ENCODE results near the gene BTBD17.
"Not testable (repeated sequence)": the region's sequence is repeated elsewhere in the genome, so short reads cannot be mapped to it uniquely, and the experiment has no call there.

BTBD17 gene

DNA sequence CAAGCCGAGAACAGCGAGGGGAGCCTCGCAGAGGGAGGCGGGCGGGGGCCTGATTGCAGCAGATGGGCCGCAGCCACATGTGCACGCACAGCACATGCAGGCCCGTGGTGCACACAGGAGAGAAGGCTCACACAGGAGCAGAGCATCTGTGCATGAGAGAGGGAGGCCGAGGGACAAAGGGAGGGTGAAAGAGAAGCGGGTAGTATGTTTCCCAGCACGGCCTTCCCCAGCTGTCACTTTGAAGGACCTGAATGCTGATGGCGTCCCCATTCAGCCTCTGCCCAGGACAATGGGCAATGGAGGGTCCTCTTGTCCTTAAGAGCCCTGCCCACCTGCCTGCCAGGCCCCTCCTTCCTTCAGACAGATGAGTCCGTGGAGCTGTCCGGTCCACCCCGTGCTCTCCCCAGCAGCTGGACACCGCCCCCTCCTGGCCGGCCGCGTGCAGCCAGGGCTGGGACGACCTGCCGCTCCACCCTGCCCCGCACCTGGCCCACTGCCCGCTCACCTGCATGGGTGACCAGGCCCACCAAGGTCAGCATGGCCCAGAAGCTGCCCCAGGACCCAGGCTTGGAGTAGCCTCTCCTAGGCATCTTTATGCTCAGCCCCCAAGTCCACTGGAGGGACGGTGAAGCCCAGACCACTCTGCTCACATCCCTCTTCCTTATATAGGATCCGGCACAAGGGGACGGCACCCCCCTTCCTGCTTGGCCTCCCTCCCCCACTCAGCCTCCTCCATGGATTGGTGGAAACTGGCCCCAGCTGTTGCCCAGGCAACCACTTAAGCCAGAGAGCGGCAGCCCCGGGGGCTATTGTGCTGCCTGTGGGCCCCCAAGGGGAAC is at the start of gene BTBD17:
Gene BTBD17 (minus strand): TSS at position 639 of the 839 bp plus-strand sequence. CDS start 49 bp downstream, at position 590.
- DNase-seq (peak; percentile 66), ATAC-seq (peak; percentile 34)

DNA sequence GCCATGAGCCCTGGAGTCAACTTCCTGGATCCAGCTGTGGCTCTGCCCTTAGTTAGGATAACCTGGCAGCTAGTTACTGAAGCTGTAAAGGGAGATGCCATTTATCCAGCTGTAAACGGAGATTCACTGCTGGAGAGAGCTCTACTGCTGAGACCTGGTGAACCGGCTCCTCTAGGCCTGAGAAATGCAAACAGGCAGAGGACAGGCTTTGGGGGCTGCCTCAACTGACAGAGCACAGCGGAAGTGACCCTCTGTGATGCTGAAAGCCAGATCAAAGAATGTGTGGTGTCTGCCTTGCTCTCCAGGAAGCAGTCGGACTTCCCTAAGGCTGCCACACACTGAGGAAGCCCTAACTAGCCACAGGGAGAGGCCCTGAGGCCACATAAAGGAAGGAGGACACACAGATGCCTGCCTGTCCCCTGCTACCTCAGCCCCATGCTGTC is 48.4 kb upstream of the BTBD17 start:
- no peak for DNase-seq
- ATAC-seq = no peak

GRCh38 chr17:74408815-74409214 is 47.1 kb upstream of the BTBD17 start:
- ATAC-seq = no peak

GRCh38 chr17:74408262-74408661 is 46.6 kb upstream of the BTBD17 start:
- DNase-seq (no peak), ATAC-seq (no peak)

More at GRCh38 chr17:74408815-74409214, 47.1 kb upstream of the BTBD17 start:
- DNase-seq = no peak

DNA sequence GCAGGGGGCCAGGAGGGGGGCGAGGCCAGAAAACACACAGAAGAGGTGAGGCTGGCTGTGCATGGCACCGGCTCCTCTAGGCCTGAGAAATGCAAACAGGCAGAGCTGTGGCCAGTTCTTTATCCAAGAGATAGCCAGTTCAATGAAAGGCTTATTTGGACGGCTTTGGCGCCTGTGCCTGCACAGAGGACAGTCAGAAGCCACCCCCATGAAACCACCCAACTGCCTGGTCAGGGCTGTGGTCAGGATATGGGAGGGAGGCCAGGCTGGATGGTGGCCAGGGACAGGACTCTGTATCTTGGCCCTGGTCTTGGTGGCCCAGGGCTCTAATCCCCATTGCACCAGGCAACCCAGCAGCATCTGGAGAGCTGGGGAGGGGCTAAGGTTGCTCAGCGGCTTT is 45.7 kb upstream of the BTBD17 start:
- DNase-seq (no peak), ATAC-seq (no peak)

DNA sequence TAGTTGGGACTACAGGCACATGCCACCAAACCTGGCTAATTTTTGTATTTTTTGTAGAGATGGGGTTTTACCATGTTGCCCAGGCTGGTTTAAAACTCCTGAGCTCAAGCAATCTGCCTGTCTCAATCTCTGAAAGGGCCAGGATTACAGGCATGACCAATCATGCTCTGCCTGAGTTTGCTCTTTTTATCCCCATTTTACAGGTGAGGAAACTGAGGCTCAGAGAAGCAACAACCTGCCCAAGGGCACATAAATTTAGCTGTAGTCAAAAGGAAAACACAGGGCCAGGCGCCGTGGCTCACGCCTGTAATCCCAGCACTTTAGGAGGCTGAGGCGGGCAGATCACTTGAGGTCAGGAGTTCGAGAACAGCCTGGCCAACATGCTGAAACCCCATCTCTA is 43.6 kb upstream of the BTBD17 start:
- DNase-seq, ATAC-seq: not testable (repeated sequence)

DNA sequence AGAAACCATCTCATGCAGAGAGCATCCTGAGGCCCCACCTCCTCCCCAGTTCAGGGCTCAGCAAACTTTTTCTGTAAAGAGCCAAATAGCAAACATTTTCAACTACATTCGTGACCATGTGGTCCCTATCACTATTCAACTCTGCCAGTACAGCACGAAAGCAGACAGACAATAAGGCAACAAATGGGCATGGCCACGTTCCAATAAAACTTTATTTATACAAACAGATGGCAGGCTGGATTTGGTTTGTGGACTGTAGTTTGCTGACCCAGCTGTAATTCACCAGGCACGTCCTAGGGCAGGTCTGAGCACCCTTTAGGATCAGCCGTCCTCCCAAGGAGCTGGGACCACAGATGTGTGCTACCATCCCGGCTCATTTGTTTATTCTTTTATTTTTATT is 43.1 kb upstream of the BTBD17 start:
- ATAC-seq = no peak
- no peak for DNase-seq

DNA sequence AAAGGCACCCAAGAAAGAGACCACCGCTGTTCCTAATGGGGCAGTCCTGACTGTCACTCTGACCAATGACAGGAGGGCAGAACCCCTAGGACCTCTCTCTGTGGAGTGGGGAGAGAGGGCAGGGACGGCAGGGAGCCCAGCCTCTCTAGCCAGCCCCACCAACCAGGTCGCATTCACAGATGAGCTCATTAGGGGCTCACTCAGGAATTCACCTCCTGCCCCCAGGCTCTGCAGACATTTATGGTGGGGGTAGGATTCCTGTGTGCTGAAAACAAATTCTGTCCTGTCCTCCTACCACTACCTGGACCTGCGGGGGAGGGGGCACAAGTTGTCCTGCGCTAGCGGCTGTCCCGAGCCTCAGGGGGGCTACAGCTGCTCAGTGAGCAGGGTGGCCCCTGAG is 42.5 kb upstream of the BTBD17 start:
- DNase-seq = no peak
- ATAC-seq = no peak

DNA sequence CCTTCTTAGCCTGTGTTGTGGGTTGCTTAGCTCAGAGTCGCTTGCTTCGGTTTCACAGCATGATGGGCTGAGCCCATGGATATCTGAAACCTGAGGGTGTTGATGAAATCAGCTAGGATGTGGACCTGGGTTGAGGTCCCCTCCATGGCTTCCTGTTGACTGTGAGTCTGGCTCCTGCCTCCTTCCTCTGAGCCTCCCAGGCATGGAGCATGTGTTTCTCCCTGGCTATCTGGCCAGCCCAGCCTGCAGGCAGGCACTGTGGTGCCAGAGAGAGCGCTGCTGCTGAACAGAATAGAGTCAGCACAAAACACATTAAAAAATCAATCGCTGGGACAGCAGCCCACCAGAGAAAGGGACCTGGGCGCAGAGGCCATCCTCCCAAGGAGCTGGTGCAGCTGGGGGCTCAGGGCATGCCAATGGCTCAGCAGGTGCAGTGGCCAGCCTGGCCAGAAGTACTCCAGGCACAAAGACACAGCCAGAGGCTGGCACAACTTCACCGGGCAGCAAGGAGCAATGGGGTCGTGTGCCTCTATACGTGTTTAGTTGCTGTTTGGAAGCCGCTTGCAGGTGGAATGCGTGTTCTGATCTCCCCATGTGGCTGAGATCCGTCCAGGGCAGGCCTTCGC is 42.0 kb upstream of the BTBD17 start:
- no peak for ATAC-seq
- no peak for DNase-seq

DNA sequence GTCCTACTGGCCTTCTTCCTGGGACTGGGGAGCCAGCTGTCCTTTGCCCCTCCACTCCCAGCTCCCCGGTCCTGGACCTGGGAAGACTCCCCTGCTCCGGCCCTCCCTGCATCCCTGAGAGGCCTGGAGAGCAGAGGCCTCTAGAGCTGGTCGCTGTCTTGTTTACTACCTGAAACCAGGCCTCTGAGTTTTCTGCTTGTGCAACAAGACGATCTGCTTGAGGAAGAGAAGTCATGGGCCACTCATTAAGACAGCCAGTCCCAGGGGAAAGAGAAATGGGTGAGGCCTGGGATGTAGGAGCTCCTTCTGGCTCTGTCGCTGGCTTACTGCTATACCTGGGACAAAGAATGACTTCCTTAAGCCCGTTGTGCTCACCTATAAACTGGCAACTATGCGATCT is 40.4 kb upstream of the BTBD17 start:
- DNase-seq (no peak), ATAC-seq (no peak)

DNA sequence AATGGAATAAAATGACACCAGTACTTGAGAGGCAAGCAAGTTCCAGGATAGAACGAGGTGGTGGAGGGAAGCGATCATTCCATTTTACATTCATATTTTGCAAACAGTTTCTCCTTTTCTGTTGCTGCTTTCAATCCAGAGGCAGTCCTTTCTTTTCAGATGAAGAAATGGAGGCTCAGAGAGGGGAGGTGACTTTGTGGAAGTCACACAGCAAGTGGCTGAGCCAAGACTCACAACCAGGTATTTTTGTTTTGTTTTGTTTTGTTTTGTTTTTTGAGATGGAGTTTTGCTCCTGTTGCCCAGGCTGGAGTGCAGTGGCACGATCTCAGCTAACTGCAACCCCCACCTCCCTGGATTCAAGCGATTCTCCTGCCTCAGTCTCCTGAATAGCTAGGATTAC is 34.9 kb upstream of the BTBD17 start:
- ATAC-seq (no peak), DNase-seq (no peak)

DNA sequence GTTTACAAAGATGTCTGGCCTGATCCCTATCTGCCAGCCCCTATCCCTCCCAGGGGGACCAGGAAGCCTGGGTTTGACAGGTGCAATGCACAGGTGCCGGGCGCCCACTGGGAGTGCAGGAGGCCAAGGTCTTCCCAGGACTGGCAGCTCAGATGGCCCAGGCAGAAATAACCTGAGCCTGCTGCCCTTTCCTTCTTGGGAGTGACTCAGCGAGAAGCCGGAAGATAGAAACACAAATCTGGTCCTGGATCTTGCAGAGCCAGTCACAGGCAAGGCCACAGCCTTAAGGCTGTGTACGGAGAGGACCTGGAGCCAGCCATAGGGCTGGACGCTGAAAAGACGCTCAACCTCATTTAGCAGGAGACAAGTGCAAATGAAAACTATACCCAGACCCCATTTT is 33.3 kb upstream of the BTBD17 start:
- ATAC-seq (no peak), DNase-seq (no peak)

- DNase-seq (no peak), ATAC-seq (no peak)
Measured at GRCh38 chr17:74394275-74394950, 32.7 kb upstream of the BTBD17 start.

GRCh38 chr17:74393346-74393942 is 31.8 kb upstream of the BTBD17 start:
- ATAC-seq = no peak
- no peak for DNase-seq

DNA sequence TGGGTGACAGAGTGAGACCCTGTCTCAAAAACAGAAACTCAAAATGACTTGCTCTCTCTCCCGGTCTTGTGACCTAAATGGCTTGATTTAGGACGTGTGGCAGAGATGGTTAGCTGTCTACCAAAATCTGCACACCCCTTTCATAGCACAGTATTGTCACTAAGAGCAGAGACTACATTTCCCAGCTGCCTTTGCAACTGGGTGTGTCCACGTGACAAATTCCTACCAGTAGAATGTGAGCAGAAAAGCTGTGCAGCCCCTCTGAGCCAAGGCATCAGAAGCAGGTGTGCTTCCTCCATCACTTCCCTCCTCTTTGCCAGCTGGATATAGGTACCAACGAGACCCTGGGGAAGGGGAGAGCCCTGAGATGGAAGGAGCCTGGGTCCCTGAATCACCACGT is 31.2 kb upstream of the BTBD17 start:
- DNase-seq (no peak), ATAC-seq (no peak)

DNA sequence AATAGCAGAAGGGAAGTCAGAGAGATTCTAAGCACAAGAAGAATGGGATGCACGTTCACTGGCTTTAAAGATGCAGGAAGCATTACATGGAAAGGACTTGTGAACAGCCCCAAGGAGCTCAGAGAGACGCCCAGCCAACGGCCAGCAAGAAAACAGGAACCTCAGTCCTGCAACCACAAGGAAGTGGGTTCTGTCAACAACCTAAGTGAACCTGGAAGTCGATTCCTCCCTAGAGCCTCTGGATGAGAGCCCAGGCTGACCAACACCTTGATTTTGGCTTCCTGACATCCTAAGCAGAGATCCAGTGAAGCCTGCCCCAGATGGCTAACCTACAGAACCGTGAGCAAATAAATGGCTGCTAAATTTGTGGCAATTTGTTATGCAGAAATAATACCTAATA is 30.1 kb upstream of the BTBD17 start:
- DNase-seq (no peak), ATAC-seq (no peak)

DNA sequence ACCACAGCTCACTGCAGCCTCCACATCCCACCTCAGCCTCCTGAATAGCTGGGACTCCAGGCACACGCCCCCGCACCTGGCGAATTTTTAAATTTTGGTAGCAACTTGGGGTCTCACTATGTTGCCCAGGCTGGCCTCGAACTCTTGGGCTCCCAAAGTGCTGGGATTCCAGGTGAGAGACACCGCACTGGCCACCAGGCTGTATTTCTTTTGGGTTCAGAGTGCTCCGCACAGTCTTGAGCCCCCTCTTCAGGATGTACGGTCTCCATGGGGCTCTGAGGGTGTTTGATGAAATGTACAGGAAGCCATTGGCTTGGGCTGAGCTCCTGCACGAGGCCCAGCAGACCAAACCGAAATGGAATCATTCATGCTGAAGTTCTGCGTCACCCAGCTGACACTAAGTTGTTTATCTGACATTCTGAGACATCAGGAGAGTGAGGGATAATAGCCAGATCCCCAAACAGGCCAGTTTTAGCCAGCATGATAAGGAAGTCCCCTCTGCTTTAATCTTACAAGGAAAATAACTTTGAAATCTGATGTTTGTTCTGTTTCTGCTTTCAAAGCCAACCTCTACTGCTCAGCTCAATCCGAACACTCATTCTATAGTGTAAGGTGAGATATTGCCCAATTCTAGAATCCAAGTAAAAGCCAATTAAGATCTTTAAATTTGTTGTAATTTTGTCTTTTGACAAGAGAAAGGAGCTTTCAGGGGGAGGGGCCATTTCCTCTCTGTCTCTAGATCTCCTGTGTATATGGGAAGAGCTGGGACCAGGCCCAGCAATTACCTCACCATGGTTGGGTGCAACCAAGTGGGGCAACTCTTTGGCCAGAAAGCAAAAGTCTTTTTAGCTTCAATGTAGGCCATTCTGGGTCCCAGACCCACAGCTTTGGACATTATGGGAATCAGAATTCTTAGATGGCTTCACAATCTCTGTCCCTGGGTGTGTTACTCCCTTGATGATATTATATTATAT is 29.3 kb upstream of the BTBD17 start:
- no peak for DNase-seq

GRCh38 chr17:74389937-74390679 is 28.4 kb upstream of the BTBD17 start:
- DNase-seq (no peak), ATAC-seq (no peak)

More for the DNA sequence above, 29.3 kb upstream of the BTBD17 start:
- no peak for ATAC-seq

DNA sequence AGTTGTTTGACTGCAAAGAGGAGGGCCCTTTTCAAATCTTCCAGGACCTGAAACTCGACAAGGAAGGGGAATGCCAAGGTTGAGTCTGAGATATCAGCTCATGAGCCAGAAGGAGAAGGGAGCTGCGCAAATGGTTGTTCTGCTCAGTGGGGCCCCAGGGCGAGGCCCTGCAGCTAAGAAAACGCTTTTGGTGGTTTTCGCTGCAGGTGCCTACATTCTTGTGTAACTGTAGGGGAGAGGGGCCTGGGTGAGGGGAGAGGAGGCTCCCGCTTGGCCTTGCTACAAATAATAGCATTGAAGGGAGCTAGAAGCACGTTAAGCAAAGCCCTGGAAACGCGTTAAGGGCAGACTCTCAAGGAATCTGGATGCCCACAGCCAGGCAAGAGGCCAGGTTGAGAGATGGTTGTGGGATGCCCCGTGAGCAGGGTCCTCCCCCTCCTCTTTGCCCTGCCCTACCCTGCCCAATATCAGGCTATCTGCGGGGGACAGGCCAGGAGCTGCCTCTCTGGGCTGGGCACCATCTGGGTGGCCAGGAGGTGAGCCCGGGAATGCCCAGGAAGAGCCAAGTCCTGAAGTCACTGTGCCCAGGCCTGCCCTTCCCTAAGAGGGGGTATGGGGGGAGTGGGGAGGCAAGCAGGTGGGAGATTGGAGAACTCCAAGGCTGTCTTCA is 27.6 kb upstream of the BTBD17 start:
- DNase-seq (no peak), ATAC-seq (no peak)
